ENCODE measurements around the gene CLCN1.

- TF ChIP-seq CTCF (IDR thresholded peaks at IDR 0.05), result no peak
- no peak for TF ChIP-seq POLR2A (IDR thresholded peaks at IDR 0.05)
These were observed 83.2 kb downstream of the CLCN1 start for GRCh38 chr7:143399151-143399550.
